ENCODE measurements around the gene PPP1R1C. TPM values are rescaled to one million over a fixed set of nuclear protein-coding genes. Genes with fewer than 3 reads are reported as not detected.

PPP1R1C gene
- total RNA-seq, 1 donor from 2014 or later = 0.52 TPM

DNA sequence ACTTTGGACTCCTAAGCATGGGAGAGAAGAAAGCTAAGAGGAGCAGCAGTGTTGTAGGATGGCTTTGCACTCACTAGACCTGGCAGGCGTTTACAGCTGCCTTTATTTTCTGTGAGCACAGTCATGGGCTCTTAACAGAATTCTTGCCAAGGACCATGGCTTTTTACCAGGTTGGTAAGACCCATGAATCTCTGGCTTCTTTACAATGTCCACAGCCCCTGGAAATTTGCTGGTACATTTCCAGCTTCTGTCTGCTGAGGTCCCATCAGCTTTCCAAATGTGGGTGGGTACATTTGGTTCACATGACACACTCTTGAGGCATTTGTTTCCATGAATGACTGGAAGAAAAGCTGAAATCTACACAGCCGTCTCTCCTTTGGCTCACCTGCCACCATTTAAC, 162.7 kb downstream of the PPP1R1C start:
- no peak for DNase-seq (ENCODE audit: low spot score)
- Mint-ChIP-seq H3K9me3 (ENCODE audit: low read depth) (peaks cover 3% of the 10 kb centered on the region), H3K4me1 (ENCODE audit: low read depth) (peaks cover 16% of the 10 kb centered on the region), H3K27ac (ENCODE audit: unreplicated experiment) (no peak overlapping the region), H3K27me3 (ENCODE audit: low read depth) (no peaks in the 10 kb centered on the region), H3K4me3 (ENCODE audit: unreplicated experiment) (no peak overlapping the region), H3K36me3 (ENCODE audit: low read depth) (no peaks in the 10 kb centered on the region)
- TF ChIP-seq, protein P1, sequence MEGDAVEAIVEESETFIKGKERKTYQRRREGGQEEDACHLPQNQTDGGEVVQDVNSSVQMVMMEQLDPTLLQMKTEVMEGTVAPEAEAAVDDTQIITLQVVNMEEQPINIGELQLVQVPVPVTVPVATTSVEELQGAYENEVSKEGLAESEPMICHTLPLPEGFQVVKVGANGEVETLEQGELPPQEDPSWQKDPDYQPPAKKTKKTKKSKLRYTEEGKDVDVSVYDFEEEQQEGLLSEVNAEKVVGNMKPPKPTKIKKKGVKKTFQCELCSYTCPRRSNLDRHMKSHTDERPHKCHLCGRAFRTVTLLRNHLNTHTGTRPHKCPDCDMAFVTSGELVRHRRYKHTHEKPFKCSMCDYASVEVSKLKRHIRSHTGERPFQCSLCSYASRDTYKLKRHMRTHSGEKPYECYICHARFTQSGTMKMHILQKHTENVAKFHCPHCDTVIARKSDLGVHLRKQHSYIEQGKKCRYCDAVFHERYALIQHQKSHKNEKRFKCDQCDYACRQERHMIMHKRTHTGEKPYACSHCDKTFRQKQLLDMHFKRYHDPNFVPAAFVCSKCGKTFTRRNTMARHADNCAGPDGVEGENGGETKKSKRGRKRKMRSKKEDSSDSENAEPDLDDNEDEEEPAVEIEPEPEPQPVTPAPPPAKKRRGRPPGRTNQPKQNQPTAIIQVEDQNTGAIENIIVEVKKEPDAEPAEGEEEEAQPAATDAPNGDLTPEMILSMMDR (IDR thresholded peaks at IDR 0.05) = no peak

DNA sequence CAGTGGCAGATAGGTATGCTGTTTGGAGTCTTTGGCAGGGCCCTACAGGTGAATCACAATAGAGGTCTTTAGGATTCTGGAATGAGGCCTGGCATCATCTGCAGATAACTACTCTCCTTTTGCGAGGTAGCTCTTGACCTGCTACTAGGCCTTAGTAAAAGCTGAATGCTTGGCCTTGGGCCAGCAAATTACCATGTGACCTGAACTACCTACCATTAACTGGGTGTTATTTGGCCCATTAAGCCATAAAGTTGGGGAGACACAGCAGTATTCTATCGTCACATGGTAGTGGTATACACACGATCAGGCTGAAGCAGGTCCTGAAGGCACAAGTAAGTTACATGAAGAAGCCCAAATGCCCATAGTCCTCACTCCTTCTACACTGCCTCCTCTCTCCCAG, 178.2 kb downstream of the PPP1R1C start:
- no peaks in the 10 kb centered on the region for H3K27me3 Mint-ChIP-seq (ENCODE audit: low read depth)
- no peak for DNase-seq (ENCODE audit: low spot score)
- no peaks in the 10 kb centered on the region for H3K9me3 Mint-ChIP-seq (ENCODE audit: low read depth)
- TF ChIP-seq, protein P1 (IDR thresholded peaks at IDR 0.05) = no peak
- H3K27ac Mint-ChIP-seq (ENCODE audit: unreplicated experiment) = no peak overlapping the region
- no peaks in the 10 kb centered on the region for H3K4me1 Mint-ChIP-seq (ENCODE audit: low read depth)
- H3K36me3 Mint-ChIP-seq (ENCODE audit: low read depth) = no peaks in the 10 kb centered on the region
- no peak overlapping the region for H3K4me3 Mint-ChIP-seq (ENCODE audit: unreplicated experiment)

DNA sequence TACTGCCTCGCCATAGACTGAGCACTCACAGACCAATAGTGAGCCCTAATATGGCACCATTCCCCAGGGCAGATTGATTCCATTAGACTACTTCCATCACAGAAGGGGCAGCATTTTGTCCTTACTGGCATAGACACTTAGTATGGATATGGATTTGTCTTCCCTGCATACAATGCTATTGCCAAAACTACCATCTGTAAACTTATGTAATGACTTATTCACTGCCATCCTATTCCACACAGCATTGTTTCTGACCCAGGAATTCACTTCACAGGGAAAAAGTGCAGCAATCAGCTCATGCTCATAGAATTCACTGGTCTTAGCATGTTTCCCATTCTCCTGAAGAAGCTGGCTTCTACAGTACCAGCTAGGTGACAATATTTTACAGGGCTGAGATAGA, 179.0 kb downstream of the PPP1R1C start:
- Mint-ChIP-seq H3K36me3 (ENCODE audit: low read depth) (no peaks in the 10 kb centered on the region), H3K9me3 (ENCODE audit: low read depth) (no peaks in the 10 kb centered on the region), H3K4me1 (ENCODE audit: low read depth) (no peaks in the 10 kb centered on the region), H3K4me3 (ENCODE audit: unreplicated experiment) (no peak overlapping the region), H3K27ac (ENCODE audit: unreplicated experiment) (no peak overlapping the region), H3K27me3 (ENCODE audit: low read depth) (no peaks in the 10 kb centered on the region)
- DNase-seq (ENCODE audit: low spot score) = no peak
- TF ChIP-seq, protein P1 (IDR thresholded peaks at IDR 0.05) = no peak

DNA sequence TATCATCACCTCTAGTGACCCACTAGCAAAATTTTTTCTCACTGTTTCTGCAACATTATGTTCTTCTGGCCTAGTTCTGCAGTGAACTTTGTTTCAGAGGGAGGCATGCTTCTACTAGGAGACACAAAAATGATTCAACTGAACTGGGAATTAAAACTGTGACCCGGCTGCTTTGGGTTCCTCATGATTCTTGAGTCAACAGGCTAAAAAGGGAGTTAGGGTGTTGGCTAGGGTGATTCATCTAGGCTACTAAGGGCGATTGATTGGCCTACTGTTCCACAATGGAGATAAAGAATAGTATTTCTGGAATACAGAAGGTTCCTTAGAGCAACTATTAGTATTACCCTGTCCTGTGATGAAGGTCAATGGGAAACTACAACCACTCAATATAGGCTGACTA, 179.5 kb downstream of the PPP1R1C start:
- H3K27me3 Mint-ChIP-seq (ENCODE audit: low read depth) = no peaks in the 10 kb centered on the region
- H3K4me1 Mint-ChIP-seq (ENCODE audit: low read depth) = no peaks in the 10 kb centered on the region
- no peak for DNase-seq (ENCODE audit: low spot score)
- H3K36me3 Mint-ChIP-seq (ENCODE audit: low read depth) = no peaks in the 10 kb centered on the region
- no peak overlapping the region for H3K27ac Mint-ChIP-seq (ENCODE audit: unreplicated experiment)
- TF ChIP-seq, protein P1 (IDR thresholded peaks at IDR 0.05) = no peak
- H3K4me3 Mint-ChIP-seq (ENCODE audit: unreplicated experiment) = no peak overlapping the region
- no peaks in the 10 kb centered on the region for H3K9me3 Mint-ChIP-seq (ENCODE audit: low read depth)

DNA sequence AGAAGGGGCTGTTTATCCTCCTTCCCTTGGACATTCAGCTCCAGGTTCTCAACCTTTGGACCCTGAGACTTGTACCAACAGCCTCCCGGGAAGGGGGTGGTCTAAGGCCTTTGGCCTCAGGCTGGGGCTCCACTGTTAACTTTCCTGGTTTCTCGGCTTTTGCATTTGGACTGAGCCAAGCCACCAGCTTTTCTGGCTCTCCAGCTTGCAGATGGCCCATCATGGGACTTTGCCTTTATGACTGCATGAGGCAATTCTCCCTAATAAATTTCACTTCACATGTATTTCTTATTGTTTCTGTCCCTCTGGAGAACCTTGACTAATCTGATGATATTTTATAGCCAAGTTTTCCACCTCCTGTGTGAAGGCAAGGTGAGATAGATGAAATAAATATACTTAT, 180.8 kb downstream of the PPP1R1C start:
- H3K9me3 Mint-ChIP-seq (ENCODE audit: low read depth) = no peaks in the 10 kb centered on the region
- no peak overlapping the region for H3K4me3 Mint-ChIP-seq (ENCODE audit: unreplicated experiment)
- no peak overlapping the region for H3K27ac Mint-ChIP-seq (ENCODE audit: unreplicated experiment)
- no peaks in the 10 kb centered on the region for H3K27me3 Mint-ChIP-seq (ENCODE audit: low read depth)
- H3K4me1 Mint-ChIP-seq (ENCODE audit: low read depth) = peaks cover 3% of the 10 kb centered on the region
- TF ChIP-seq, protein P1 (IDR thresholded peaks at IDR 0.05) = no peak
- H3K36me3 Mint-ChIP-seq (ENCODE audit: low read depth) = no peaks in the 10 kb centered on the region
- DNase-seq (ENCODE audit: low spot score) = no peak
